Testis (tissue), 2 donors: ENCODE data around the gene TRIM71.

Source experiments
- CTCF ChIP-seq, 3 experiments: fragments of 450-650 bp in 2 of 3; fragments of 200-600 bp in 1 of 3; sonication (generic) in 1 of 3; IDR thresholded peaks; one replicate each; pipeline ENCODE4 v1.5.1; 2016 to 2019; ENCODE audit warnings: antibody characterized with exemption in 3 of 3, mild to moderate bottlenecking in 2 of 3, moderate library complexity in 1 of 3
- POLR2A ChIP-seq: fragments of 450-650 bp; IDR thresholded peaks from one replicate; pipeline ENCODE4 v1.6.1; 2017; ENCODE audit warnings: antibody characterized with exemption, mild to moderate bottlenecking, moderate library complexity

- TF ChIP-seq CTCF (IDR thresholded peaks at IDR 0.05), result no peak
- no peak for TF ChIP-seq POLR2A
Measured at GRCh38 chr3:32835049-32835371, 17.2 kb downstream of the TRIM71 start.
